K562 (cell line): Measurements from ENCODE around the gene MICAL2. TPM values are rescaled to one million over a fixed set of nuclear protein-coding genes. Genes with fewer than 3 reads are reported as not detected.

ENCODE experiments used
- ATF2 ChIP-seq: sonication (generic); formaldehyde crosslinking; IDR thresholded peaks from 2 replicates; pipeline ENCODE4 v1.8.1; 2022; ENCODE audit warnings: missing genetic modification reagents
- ATF7 ChIP-seq: fragments of 450-650 bp; IDR thresholded peaks from 2 replicates; pipeline ENCODE4 v1.7.1; 2014; ENCODE audit warnings: mild to moderate bottlenecking, moderate library complexity
- BRCA1 ChIP-seq, 2 experiments: fragments of 450-650 bp in 1 of 2; sonication (generic) in 1 of 2; formaldehyde crosslinking in 1 of 2; IDR thresholded peaks; 2 replicates each; pipeline versions ENCODE4 v1.5.0 to v1.6.1; 2017 to 2020; ENCODE audit warnings: mild to moderate bottlenecking in 1 of 2, missing genetic modification reagents in 1 of 2
- HDAC6 ChIP-seq: IDR thresholded peaks from 2 replicates; pipeline ENCODE4 v1.6.1; 2012; ENCODE audit warnings: low read depth, mild to moderate bottlenecking, control low read depth, inconsistent platforms, low read length, moderate library complexity
- L3MBTL2 ChIP-seq: fragments of 450-650 bp; IDR thresholded peaks from 2 replicates; pipeline ENCODE4 v1.6.1; 2016; ENCODE audit warnings: mild to moderate bottlenecking, moderate library complexity
- POU5F1 ChIP-seq: fragments of 150-350 bp; IDR thresholded peaks from 2 replicates; pipeline ENCODE4 v1.6.1; 2014; ENCODE audit warnings: borderline replicate concordance, low read length, low read depth, mild to moderate bottlenecking; ENCODE audit not compliant: partially characterized antibody
- RCOR1 ChIP-seq, 2 experiments: IDR thresholded peaks; 2 replicates each; pipeline ENCODE4 v1.6.1; 2012; ENCODE audit warnings: low read depth in 2 of 2, low read length in 2 of 2, borderline replicate concordance in 1 of 2, improper control_type of control experiment in 1 of 2
- ZNF318 ChIP-seq, 2 experiments: fragments of 450-650 bp; IDR thresholded peaks; 2 replicates each; pipeline ENCODE4 v1.6.1; 2016; ENCODE audit warnings: mild to moderate bottlenecking in 2 of 2, borderline replicate concordance in 1 of 2, low read depth in 1 of 2, moderate library complexity in 1 of 2
- polyA plus RNA-seq, 8 experiments: library from polyadenylated mRNA; depleted of rRNA in 4 of 8; stranded (reverse) in 5 of 8; unstranded in 3 of 8; fragments of >200 nt; fragmentation: Nextera tagmentation in 2 of 8; fragmentation: Illumina TruSeq in 1 of 8; extraction: Ambion mirVana in 2 of 8; extraction: Trizol in 1 of 8; gene quantifications; 2 replicates each; pipeline versions ENCODE4 v1.2.1 to v1.2.3, GENCODE V29; 2011 to 2014; ENCODE audit warnings: inconsistent platforms in 1 of 8, missing spikeins in 1 of 8
- total RNA-seq, 7 experiments: library from RNA; depleted of rRNA in 6 of 7; stranded (reverse); fragments of >200 nt in 6 of 7; fragmentation: Illumina TruSeq in 2 of 7; extraction: Trizol in 2 of 7; gene quantifications; 2 replicates each; pipeline versions ENCODE4 v1.2.1 to v1.2.3, GENCODE V29; 2011 to 2021; ENCODE audit warnings: low replicate concordance in 1 of 7

Gene MICAL2
- total and polyA plus RNA-seq, 9 of the 15 experiments (the other 6 are each of a cell fraction or from before 2014, with no cell fraction given) = 4.7 to 64.2 (median 33.6) TPM

- TF ChIP-seq ZNF318 (IDR thresholded peaks at IDR 0.05; ENCODE audit: borderline replicate concordance in 1 of 2, low read depth in 1 of 2) (0 out of 4 replicates have a peak, but pooled peaks of 1 of the 2 experiments have one; percentile 17), ATF2 (CRISPR knock-in tag) (no peak), RCOR1 (IDR thresholded peaks at IDR 0.05; ENCODE audit: borderline replicate concordance in 1 of 2, low read depth in 2 of 2, low read length in 2 of 2) (0 out of 4 replicates have a peak, but pooled peaks of 1 of the 2 experiments have one; percentile 16), POU5F1 (no peak), ATF7 (no peak), HDAC6 (no peak), L3MBTL2 (no peak), BRCA1 (IDR thresholded peaks at IDR 0.05) (no peak), BRCA1 (CRISPR knock-in tag; IDR thresholded peaks at IDR 0.05) (no peak)
These were observed 56.1 kb downstream of the MICAL2 start (continued) for GRCh38 chr11:12166299-12167060.
